Kidney epithelial cell (primary cell): Measurements from ENCODE around the gene RNF13. TPM values are rescaled to one million over a fixed set of nuclear protein-coding genes. Genes with fewer than 3 reads are reported as not detected.

Source experiments
- DNase-seq: peaks from one replicate; pipeline ENCODE4 v3.0.0-alpha.2; 2010; ENCODE audit warnings: low read depth
- H3K27me3 ChIP-seq: 2 replicates; pipeline ENCODE4 v1.6.0; 2011; ENCODE audit warnings: low read length; ENCODE audit not compliant: control insufficient read depth, insufficient read depth
- H3K36me3 ChIP-seq: 2 replicates; pipeline ENCODE4 v1.5.1; 2011; ENCODE audit warnings: low read length; ENCODE audit not compliant: control insufficient read depth, insufficient read depth
- H3K4me3 ChIP-seq: 2 replicates; pipeline ENCODE4 v1.5.1; 2011; ENCODE audit warnings: low read depth, mild to moderate bottlenecking, control low read depth, low read length
- total RNA-seq: library from RNA; depleted of rRNA; stranded (reverse); fragments of >200 nt; gene quantifications from 2 replicates; pipeline ENCODE4 v1.2.3, GENCODE V29; 2015
- TF ChIP-seq, protein P1 (sequence below): IDR thresholded peaks from 2 replicates; pipeline ENCODE4 v1.5.1; 2011; ENCODE audit warnings: mild to moderate bottlenecking, moderate library complexity, low read length, control low read depth, inconsistent platforms; ENCODE audit not compliant: insufficient read depth, poor library complexity, severe bottlenecking

RNF13 gene
- total RNA-seq, 1 donor from 2014 or later: 43.4 TPM

GRCh38 chr3:149949181-149949580 is 136.2 kb downstream of the RNF13 start:
- Histone ChIP-seq H3K4me3 (no peak overlapping the region), H3K36me3 (no peaks in the 10 kb centered on the region), H3K27me3 (no peaks in the 10 kb centered on the region)
- no peak for DNase-seq
- TF ChIP-seq, protein P1, sequence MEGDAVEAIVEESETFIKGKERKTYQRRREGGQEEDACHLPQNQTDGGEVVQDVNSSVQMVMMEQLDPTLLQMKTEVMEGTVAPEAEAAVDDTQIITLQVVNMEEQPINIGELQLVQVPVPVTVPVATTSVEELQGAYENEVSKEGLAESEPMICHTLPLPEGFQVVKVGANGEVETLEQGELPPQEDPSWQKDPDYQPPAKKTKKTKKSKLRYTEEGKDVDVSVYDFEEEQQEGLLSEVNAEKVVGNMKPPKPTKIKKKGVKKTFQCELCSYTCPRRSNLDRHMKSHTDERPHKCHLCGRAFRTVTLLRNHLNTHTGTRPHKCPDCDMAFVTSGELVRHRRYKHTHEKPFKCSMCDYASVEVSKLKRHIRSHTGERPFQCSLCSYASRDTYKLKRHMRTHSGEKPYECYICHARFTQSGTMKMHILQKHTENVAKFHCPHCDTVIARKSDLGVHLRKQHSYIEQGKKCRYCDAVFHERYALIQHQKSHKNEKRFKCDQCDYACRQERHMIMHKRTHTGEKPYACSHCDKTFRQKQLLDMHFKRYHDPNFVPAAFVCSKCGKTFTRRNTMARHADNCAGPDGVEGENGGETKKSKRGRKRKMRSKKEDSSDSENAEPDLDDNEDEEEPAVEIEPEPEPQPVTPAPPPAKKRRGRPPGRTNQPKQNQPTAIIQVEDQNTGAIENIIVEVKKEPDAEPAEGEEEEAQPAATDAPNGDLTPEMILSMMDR: no peak

GRCh38 chr3:149954812-149955211 is 141.8 kb downstream of the RNF13 start:
- no peak overlapping the region for H3K4me3 ChIP-seq
- no peak for DNase-seq
- no peaks in the 10 kb centered on the region for H3K27me3 ChIP-seq
- no peaks in the 10 kb centered on the region for H3K36me3 ChIP-seq
- TF ChIP-seq, protein P1: no peak

- Histone ChIP-seq H3K4me3 (no peak overlapping the region), H3K27me3 (no peaks in the 10 kb centered on the region), H3K36me3 (no peaks in the 10 kb centered on the region)
- TF ChIP-seq, protein P1: no peak
- DNase-seq: no peak
Observed at GRCh38 chr3:149955449-149955848, 142.4 kb downstream of the RNF13 start.

DNA sequence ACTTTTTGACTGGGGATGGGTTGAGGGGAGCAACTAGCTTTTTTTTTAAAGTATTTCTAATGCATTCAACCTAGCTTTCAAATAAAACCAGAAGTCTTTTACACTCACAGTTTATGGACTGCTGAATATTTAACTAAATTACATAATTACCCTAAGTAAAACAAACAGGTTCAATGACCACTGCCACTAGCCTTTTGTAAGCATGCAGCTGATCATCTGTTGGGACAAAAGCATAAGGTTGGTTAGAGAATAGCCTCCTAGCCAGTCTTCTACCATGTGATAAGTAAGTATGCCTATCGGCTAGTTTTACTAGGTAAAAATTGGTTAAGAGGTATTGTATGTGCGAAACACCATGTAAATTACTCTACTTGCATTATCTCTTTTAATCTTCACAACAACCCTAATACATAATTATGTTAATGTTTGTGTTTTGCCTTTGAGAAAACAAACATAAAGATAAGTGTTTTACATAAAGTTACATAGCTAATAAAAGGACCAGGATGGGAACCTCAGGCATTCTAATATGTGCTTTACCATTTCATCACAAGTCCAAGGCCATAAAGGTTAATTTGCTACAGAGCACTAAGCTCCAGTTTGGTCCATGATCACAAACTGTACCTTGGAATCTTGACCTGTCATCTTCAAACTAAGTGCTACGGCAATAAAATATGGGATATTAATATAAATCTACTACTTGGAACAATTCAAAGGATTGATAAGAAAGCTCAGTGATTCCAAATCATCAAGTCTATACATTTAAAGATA is 144.5 kb downstream of the RNF13 start:
- TF ChIP-seq, protein P1: no peak
- H3K27me3 ChIP-seq: no peaks in the 10 kb centered on the region
- H3K4me3 ChIP-seq: no peak overlapping the region
- DNase-seq: no peak
- H3K36me3 ChIP-seq: no peaks in the 10 kb centered on the region

GRCh38 chr3:149958171-149958796 is 145.3 kb downstream of the RNF13 start:
- Histone ChIP-seq H3K27me3 (no peaks in the 10 kb centered on the region), H3K36me3 (no peaks in the 10 kb centered on the region), H3K4me3 (no peak overlapping the region)
- DNase-seq: no peak
- TF ChIP-seq, protein P1: no peak
